ENCODE measurements around the gene STK32C.

Gene STK32C

GRCh38 chr10:132247943-132248342, 59.8 kb downstream of the STK32C start:
- DNase-seq (ENCODE audit: low spot score), result no peak

GRCh38 chr10:132246296-132246695, 61.5 kb downstream of the STK32C start:
- no peak for DNase-seq (ENCODE audit: low spot score)

GRCh38 chr10:132245056-132245455, 62.7 kb downstream of the STK32C start:
- DNase-seq (ENCODE audit: low spot score), result no peak

- DNase-seq (ENCODE audit: low spot score), result no peak
Observed at GRCh38 chr10:132243626-132244025, 64.1 kb downstream of the STK32C start.

- no peak for DNase-seq (ENCODE audit: low spot score)
Observed at GRCh38 chr10:132243141-132243540, 64.6 kb downstream of the STK32C start.

DNA sequence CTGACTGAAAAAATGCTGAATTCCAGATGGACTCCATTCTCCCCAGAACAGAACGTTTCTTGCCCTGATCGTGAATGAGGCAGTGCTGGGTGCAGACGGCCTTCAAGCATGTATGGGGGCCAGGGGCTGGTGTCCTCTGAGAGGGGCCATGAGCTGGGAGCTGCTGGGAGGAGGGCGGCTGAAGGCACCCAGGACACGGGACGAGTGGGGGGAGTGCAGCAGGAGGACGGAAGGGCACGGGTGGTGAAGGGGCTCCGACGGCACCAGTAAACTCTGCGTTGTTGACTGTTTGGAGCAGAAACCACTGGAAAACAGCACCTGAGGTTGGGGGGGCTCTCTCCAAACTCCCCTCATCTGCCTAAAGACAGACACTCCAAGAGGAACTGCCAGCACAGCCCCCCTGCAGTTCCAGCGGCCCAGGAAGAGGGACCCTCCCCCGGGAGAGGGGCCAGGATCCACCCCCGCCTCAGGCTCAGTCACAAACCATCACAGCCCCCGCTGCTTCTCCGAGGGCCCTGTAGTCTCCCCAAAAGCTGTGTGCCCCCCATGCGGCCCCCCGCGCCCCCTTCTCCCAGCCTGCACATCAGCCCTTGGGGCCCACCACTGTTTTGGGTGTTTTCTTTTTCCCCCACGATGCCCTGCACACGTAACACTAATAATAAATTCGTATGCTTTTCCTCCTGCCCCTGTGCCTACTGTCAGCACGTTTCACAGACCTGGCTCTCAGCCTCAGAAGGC, 65.5 kb downstream of the STK32C start:
- DNase-seq (ENCODE audit: low spot score), result no peak

DNA sequence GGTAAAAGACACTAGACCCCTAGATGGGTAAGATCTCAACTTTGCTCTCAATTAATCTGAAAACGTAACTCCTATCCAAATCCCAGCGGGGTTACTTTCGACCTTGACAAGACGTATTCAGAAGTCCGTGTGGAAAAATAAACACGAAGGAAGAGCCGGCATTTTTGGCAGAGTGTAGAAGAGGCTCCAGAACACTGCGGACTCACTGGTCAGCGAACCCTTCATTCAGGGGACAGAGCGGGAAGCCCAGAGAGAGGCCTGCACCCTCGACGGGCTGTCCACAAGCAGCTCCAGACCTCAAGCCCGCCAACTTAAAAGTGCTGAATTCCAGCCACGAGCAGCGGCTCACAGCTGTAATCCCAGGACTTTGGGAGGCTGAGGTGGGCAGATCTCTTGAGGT, 66.3 kb downstream of the STK32C start:
- no peak for DNase-seq (ENCODE audit: low spot score)

DNA sequence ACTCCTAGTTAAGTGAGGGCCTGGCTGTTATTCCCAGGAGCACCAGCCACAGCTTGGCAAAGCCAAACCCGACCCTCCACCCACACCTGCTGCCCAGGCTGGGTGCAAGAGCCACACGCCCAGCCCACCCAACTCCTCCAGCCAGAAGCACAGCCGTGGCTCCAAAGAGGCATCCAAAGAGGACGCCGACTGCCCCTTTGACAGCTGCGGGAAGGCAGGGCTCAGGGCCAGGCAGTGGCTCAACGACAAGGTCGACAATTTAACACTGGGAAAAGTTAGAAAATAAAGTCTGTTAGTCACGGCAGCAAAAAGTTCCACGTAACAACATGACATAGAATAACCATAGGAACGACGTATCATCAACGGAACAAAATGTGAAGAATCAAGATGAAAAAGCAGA, 66.7 kb downstream of the STK32C start:
- no peak for DNase-seq (ENCODE audit: low spot score)

GRCh38 chr10:132240581-132240980, 67.2 kb downstream of the STK32C start:
- DNase-seq (ENCODE audit: low spot score), result no peak

DNA sequence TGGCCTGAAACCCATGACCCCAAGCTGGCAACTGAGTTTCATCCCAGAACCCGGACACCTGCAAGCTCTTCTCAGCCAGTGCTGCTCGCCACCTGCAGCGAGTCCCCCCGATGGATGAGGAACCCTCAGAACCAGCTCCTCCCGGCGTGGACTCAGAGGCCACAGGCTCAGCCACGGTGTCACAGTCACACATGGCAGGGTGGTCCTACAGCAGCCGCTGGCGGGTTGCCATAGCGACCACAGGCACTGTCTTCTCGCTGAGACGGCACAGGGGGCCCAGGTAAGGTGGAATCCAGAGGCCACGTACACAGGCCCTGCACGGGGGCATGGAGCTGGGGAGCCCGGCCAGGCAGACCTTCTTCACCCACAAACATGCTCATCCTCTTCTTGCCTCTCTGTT, 67.6 kb downstream of the STK32C start:
- DNase-seq (ENCODE audit: low spot score), result no peak

- no peak for DNase-seq (ENCODE audit: low spot score)
Observed at GRCh38 chr10:132239126-132240031, 68.4 kb downstream of the STK32C start.

GRCh38 chr10:132238371-132239125, 69.2 kb downstream of the STK32C start:
- DNase-seq (ENCODE audit: low spot score), result no peak

GRCh38 chr10:132237871-132238270, 69.9 kb downstream of the STK32C start:
- no peak for DNase-seq (ENCODE audit: low spot score)

- DNase-seq (ENCODE audit: low spot score), result no peak
Observed at GRCh38 chr10:132237396-132237795, 70.4 kb downstream of the STK32C start.

DNA sequence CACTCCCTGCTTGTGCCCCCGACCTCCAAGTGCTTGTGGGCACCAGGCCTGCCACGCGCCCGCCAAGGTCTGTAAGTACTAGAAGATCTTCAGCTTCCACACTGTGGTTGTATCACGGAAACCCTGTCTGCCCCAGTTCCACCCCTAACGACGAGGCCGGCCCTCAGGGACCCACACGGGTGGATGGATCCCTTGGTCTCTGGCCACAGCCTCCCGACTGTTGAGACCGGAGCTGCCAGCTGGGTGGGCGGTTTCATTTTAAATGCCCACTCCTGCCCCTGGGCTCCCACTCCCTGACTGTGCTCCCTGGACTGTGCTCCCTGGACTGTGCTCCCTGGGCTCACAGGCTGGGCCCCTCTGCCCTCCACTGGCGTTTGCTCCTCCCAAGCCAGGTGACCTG, 70.9 kb downstream of the STK32C start:
- DNase-seq (ENCODE audit: low spot score), result no peak

DNA sequence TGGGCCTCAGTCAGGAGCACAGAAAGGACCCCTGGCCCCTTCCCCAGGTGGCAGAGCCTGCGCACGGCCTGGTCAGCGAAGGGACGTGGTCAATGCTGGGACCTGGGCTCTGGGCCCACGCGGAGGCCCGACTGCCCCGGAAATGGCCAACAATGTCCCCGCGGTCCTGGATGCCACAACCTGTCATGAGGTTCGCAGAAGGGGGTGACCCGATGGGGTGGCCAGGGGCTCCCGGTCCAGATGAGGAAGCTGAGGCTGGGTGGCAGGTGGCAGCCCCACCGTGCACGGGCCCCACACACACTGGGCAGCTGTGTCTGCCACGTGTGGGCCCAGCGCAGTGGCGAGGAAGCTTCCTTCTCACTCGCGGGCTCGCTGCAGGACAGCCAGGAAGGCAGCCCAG, 71.6 kb downstream of the STK32C start:
- DNase-seq (ENCODE audit: low spot score), result no peak

DNA sequence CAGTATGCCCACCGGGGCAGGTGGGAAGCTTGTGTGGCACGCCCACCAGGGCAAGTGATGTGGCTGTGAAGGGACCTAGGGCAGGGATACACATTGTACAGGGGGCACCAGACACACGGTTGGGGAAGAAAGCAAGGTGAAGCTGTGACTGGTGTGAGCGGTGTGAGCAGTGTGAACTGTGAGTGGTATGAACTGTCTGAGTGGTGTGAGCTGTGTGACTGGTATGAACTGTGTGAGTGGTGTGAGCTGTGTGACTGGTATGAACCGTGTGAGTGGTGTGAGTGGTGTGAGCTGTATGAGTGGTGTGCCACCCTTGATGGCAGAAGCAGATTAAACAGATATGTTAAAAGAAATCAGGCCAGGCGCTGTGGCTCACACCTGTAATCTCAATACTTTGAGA, 72.9 kb downstream of the STK32C start:
- no peak for DNase-seq (ENCODE audit: low spot score)

DNA sequence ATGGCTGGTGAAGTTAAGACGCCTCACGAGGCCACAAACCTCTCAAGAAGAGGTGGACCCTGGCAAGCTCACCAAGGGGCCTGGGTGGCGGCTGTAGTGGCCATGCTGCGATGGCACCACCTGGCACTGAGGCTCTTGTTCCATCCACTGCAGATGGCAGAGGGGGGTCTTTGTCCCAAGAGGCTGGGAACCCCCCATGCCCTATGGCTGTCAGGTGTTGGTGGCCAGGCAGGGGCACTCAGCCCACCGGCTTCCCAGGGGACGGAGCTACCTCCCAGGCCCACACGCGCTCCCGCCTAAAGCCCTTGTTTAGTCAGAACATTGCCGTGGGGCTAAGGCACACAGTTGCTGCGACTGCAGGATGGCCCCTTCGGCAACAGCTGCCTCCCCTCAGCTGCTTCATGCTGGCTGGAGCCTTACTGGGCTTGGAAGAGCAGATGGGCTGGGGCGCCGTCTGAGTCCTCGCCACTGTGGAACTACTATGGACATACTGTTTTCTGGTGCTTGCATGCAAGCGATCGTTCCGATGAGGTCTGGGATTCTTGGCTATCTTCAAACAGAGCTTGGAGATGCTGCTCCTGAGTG, 74.2 kb downstream of the STK32C start:
- no peak for DNase-seq (ENCODE audit: low spot score)

DNA sequence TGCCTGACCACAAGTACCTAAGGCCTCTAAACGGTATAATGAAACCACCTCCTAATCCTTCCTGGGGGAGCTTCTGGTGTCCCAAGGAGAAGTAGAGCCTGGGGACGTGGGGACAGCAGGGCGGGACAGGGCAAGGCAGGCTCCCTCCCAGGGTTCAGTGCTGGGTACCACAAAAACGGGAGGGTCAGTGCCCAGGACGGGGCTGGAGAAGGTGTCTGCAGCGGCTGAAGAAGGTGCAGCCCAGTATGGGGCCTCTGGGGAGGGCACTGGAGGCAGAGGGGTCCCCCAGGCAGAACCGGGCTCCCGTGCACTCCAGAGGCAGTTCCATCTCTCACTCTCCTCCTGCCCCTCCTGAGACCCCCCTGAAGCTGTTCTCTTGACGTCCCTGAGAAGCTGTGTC, 74.8 kb downstream of the STK32C start:
- no peak for DNase-seq (ENCODE audit: low spot score)

DNA sequence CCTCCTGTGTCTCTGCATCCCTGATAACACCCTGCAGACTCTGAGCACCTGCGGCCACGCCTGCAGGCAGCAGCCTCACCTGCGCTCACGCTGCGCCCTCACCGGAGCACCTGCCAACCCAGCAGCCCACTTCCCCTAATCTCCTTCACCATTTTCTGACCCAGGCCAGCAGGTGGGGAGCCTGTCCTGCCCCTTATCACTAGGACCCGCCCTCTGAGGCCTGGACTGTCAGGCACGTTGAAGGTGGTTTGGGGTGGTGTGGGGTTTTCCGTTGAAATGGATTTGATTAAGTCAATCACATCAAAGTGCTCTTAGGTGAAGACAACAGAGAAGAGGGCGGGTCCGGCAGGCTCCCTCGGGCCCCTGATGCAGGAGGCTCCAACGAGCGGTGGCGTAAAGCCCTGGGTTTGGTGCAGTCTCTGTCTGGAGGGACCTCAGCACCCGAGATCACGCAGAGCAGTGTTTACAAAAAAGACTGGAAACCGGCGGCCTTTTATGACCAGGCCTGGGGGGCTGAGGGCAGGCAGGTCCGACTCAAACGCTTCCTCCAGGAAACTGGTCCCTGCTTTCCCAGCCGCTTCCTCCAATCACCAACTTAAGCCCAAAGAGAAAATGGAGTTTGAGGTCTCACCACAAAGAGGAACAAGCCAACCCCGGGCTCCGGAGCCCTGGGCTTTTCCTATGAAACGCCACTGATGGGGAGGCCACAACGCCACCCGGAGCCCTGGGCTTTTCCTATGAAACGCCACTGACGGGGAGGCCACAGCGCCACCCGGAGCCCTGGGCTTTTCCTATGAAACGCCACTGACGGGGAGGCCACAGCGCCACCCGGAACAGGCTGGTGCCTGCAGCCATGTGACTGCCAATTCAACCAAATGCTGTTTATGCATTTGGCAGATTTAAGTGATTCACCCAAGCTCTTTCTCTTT, 75.5 kb downstream of the STK32C start:
- DNase-seq (ENCODE audit: low spot score), result peak; percentile 8

DNA sequence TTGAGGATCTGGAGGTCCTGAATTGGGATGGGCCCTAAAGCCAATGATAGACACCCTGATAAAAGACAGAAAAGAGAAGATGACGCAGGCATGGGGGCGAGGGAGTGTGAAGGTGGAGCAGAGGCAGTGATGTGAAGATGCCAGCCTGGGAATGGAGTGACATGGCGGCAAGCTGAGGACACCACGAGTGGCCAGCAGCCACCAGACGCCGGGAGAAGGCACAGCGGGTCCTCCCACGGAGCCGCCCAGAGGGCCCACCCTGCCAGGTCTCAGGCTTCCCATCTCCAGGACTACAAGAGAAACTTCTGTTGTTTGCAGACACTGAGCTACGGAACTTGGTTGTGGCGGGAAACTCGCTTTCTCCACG, 76.1 kb downstream of the STK32C start:
- no peak for DNase-seq (ENCODE audit: low spot score)

Measured in activated CD4-positive, alpha-beta T cell treated with anti-CD3 and anti-CD28 coated beads, Interleukin-2, Interleukin-4, amounts not matched to agents 100 ng/mL and 50 ng/mL, durations not matched to agents 16 hours and 8 hours (primary cell).